H1 (cell line): ENCODE data around the gene FPR3. TPM values are rescaled to one million over a fixed set of nuclear protein-coding genes. Genes with fewer than 3 reads are reported as not detected.

ENCODE experiments used
- CTCF ChIA-PET: fragments of 300-600 bp; sonication (Branson Sonifier 250); formaldehyde crosslinking; loops from one replicate; lab custom pipeline; 2021; ENCODE audit not compliant: partially characterized antibody; lab: Charles Lee
- POLR2A ChIA-PET: fragments of 300-600 bp; sonication (Branson Sonifier 250); formaldehyde crosslinking; loops from one replicate; lab custom pipeline; 2021; ENCODE audit warnings: inconsistent platforms; ENCODE audit not compliant: partially characterized antibody; lab: Charles Lee
- DNase-seq, 2 experiments: peaks; one replicate each; pipeline versions ENCODE4 v3.0.0 to v3.0.0-alpha.2; 2010 to 2022; ENCODE audit warnings: low spot score in 2 of 2, low read depth in 1 of 2, mixed read lengths in 1 of 2
- FAIRE-seq: peaks from 2 replicates; lab custom pipeline; 2011; peaks lifted over from hg19 to GRCh38; lab: Jason Lieb, UNC
- H2AFZ ChIP-seq: 2 replicates; pipeline ENCODE4 v1.8.1; 2012; ENCODE audit warnings: low read length, inconsistent platforms
- H2AK5ac ChIP-seq: 2 replicates; pipeline ENCODE4 v1.6.1; 2013; ENCODE audit warnings: low read depth, low read length
- H2BK120ac ChIP-seq: replicated peaks from 2 replicates; pipeline ENCODE3; 2013; ENCODE audit warnings: low read depth, low read length, inconsistent platforms
- H2BK12ac ChIP-seq: 2 replicates; pipeline ENCODE4 v1.6.1; 2013; ENCODE audit warnings: low read depth, low read length
- H2BK15ac ChIP-seq: 2 replicates; pipeline ENCODE4 v1.6.1; 2013; ENCODE audit warnings: low read length
- H2BK20ac ChIP-seq: 2 replicates; pipeline ENCODE4 v1.6.1; 2013; ENCODE audit warnings: low read length
- H2BK5ac ChIP-seq: 2 replicates; pipeline ENCODE4 v1.6.1; 2013; ENCODE audit warnings: low read depth, low read length
- H3K14ac ChIP-seq: 2 replicates; pipeline ENCODE4 v1.6.1; 2013; ENCODE audit warnings: inconsistent platforms; ENCODE audit not compliant: insufficient read length
- H3K18ac ChIP-seq: 2 replicates; pipeline ENCODE4 v1.6.1; 2013; ENCODE audit warnings: low read length; ENCODE audit errors: extremely low read depth
- H3K23ac ChIP-seq: 2 replicates; pipeline ENCODE4 v1.6.1; 2013; ENCODE audit warnings: inconsistent platforms; ENCODE audit not compliant: insufficient read length
- H3K23me2 ChIP-seq: 2 replicates; pipeline ENCODE4 v1.6.1; 2013; ENCODE audit warnings: low read depth, low read length
- H3K27ac ChIP-seq: 2 replicates; pipeline ENCODE4 v1.6.1; 2011; ENCODE audit warnings: low read depth, low read length, inconsistent platforms
- H3K27me3 ChIP-seq, 4 experiments: replicated peaks in 1 of 4; 1 replicate in 1 of 4; 2 replicates in 3 of 4; pipeline versions ENCODE4 v1.6.1 to v1.8.1; 2011 to 2013; ENCODE audit warnings: low read length in 3 of 4, mild to moderate bottlenecking in 3 of 4, inconsistent platforms in 2 of 4, mixed read lengths in 2 of 4, moderate library complexity in 1 of 4; ENCODE audit not compliant: control insufficient read depth in 3 of 4, insufficient read depth in 3 of 4; ENCODE audit errors: extremely low read depth in 1 of 4
- H3K36me3 ChIP-seq, 4 experiments: 2 replicates each; pipeline versions ENCODE4 v1.6.1 to v1.8.1; 2011 to 2013; ENCODE audit warnings: mild to moderate bottlenecking in 4 of 4, low read length in 3 of 4, moderate library complexity in 2 of 4, control low read depth in 1 of 4, inconsistent platforms in 1 of 4; ENCODE audit not compliant: insufficient read depth in 4 of 4, control insufficient read depth in 2 of 4
- H3K4ac ChIP-seq: replicated peaks from 2 replicates; pipeline ENCODE3; 2013; ENCODE audit warnings: low read length, low read depth, mixed read lengths, inconsistent platforms; ENCODE audit not compliant: insufficient read length
- H3K4me1 ChIP-seq, 4 experiments: replicated peaks in 1 of 4; 1 replicate in 1 of 4; 2 replicates in 3 of 4; pipeline versions ENCODE4 v1.6.1 to v1.8.1; 2011 to 2013; ENCODE audit warnings: low read length in 3 of 4, inconsistent platforms in 2 of 4, mixed read lengths in 1 of 4; ENCODE audit not compliant: insufficient read depth in 4 of 4, control insufficient read depth in 3 of 4
- H3K4me2 ChIP-seq, 2 experiments: 2 replicates each; pipeline versions ENCODE4 v1.6.1 to v1.8.1; 2011 to 2013; ENCODE audit warnings: low read depth in 2 of 2, low read length in 2 of 2, control low read depth in 1 of 2, inconsistent platforms in 1 of 2, mild to moderate bottlenecking in 1 of 2; ENCODE audit not compliant: insufficient read depth in 1 of 2
- H3K4me3 ChIP-seq, 4 experiments: fragments of 200-600, 300-600 bp in 1 of 4; sonication (generic), shearing (Covaris generic), sonication (Bioruptor Twin) in 1 of 4; 2 replicates each; pipeline versions ENCODE4 v1.5.1 to v1.8.1; 2011 to 2016; ENCODE audit warnings: low read length in 4 of 4, low read depth in 3 of 4, control low read depth in 2 of 4, inconsistent platforms in 2 of 4, mild to moderate bottlenecking in 2 of 4, mixed read lengths in 1 of 4, moderate library complexity in 1 of 4; ENCODE audit not compliant: insufficient read depth in 2 of 4; ENCODE audit errors: extremely low read depth in 1 of 4
- H3K56ac ChIP-seq: replicated peaks from 2 replicates; pipeline ENCODE3; 2013; ENCODE audit warnings: low read depth, mild to moderate bottlenecking, mixed read lengths, low read length, inconsistent platforms; ENCODE audit not compliant: insufficient read length
- H3K79me1 ChIP-seq: 2 replicates; pipeline ENCODE4 v1.6.1; 2013; ENCODE audit warnings: low read depth, low read length, control low read depth
- H3K79me2 ChIP-seq, 2 experiments: 2 replicates each; pipeline versions ENCODE4 v1.6.1 to v1.8.1; 2012 to 2013; ENCODE audit warnings: low read length in 2 of 2, mild to moderate bottlenecking in 2 of 2, inconsistent platforms in 1 of 2; ENCODE audit not compliant: insufficient read depth in 2 of 2, control insufficient read depth in 1 of 2
- H3K9ac ChIP-seq, 4 experiments: replicated peaks in 1 of 4; 1 replicate in 1 of 4; 2 replicates in 3 of 4; pipeline versions ENCODE4 v1.6.1 to v1.8.1; 2011 to 2013; ENCODE audit warnings: low read depth in 3 of 4, low read length in 3 of 4, control low read depth in 2 of 4, mild to moderate bottlenecking in 2 of 4, moderate library complexity in 2 of 4, inconsistent platforms in 1 of 4; ENCODE audit errors: extremely low read depth in 1 of 4
- H3K9me3 ChIP-seq, 2 experiments: 2 replicates each; pipeline versions ENCODE4 v1.6.1 to v1.8.1; 2012 to 2013; ENCODE audit warnings: mild to moderate bottlenecking in 2 of 2, moderate library complexity in 2 of 2, control low read depth in 1 of 2, inconsistent platforms in 1 of 2, low read depth in 1 of 2, low read length in 1 of 2, mixed read lengths in 1 of 2; ENCODE audit not compliant: insufficient read depth in 2 of 2
- H4K20me1 ChIP-seq, 2 experiments: replicated peaks in 1 of 2; 2 replicates each; pipeline versions ENCODE3 to v1.8.1; 2011 to 2013; ENCODE audit warnings: inconsistent platforms in 2 of 2, low read length in 2 of 2, mild to moderate bottlenecking in 1 of 2; ENCODE audit not compliant: insufficient read depth in 2 of 2, control insufficient read depth in 1 of 2
- H4K5ac ChIP-seq: 2 replicates; pipeline ENCODE4 v1.6.1; 2013; ENCODE audit warnings: low read length, low read depth, mixed read lengths, inconsistent platforms; ENCODE audit not compliant: insufficient read length
- H4K8ac ChIP-seq: 2 replicates; pipeline ENCODE4 v1.8.0; 2013; ENCODE audit warnings: mild to moderate bottlenecking, moderate library complexity, low read length, inconsistent platforms; ENCODE audit not compliant: insufficient read depth; ENCODE audit errors: extremely low read depth
- H4K91ac ChIP-seq: replicated peaks from 2 replicates; pipeline ENCODE3; 2013; ENCODE audit warnings: low read length, mixed read lengths, inconsistent platforms; ENCODE audit not compliant: insufficient read length
- CHD2 ChIP-seq: IDR thresholded peaks from 2 replicates; pipeline ENCODE4 v1.6.1; 2012; ENCODE audit warnings: low read length, improper control_type of control experiment
- EGR1 ChIP-seq: IDR thresholded peaks from 2 replicates; pipeline ENCODE4 v1.6.1; 2011; ENCODE audit warnings: low read depth, low read length, borderline replicate concordance
- EP300 ChIP-seq, 2 experiments: IDR thresholded peaks; 1 replicate in 1 of 2; 2 replicates in 1 of 2; pipeline ENCODE4 v1.6.1; 2011 to 2012; ENCODE audit warnings: low read depth in 2 of 2, low read length in 2 of 2, mild to moderate bottlenecking in 2 of 2, borderline replicate concordance in 1 of 2, inconsistent platforms in 1 of 2, moderate library complexity in 1 of 2
- GABPA ChIP-seq: IDR thresholded peaks from 2 replicates; pipeline ENCODE4 v1.6.1; 2011; ENCODE audit warnings: mild to moderate bottlenecking, low read length, moderate library complexity, borderline replicate concordance; ENCODE audit not compliant: insufficient read depth
- HDAC6 ChIP-seq: IDR thresholded peaks from one replicate; pipeline ENCODE4 v1.7.1; 2012; ENCODE audit warnings: low read depth, mild to moderate bottlenecking, inconsistent platforms, low read length, moderate library complexity
- MAX ChIP-seq: IDR thresholded peaks from 2 replicates; pipeline ENCODE4 v1.6.1; 2012; ENCODE audit warnings: inconsistent platforms
- NANOG ChIP-seq: IDR thresholded peaks from 2 replicates; pipeline ENCODE4 v1.6.1; 2011; ENCODE audit warnings: low read length, low read depth, mild to moderate bottlenecking, inconsistent platforms; ENCODE audit not compliant: insufficient read depth, poor library complexity, severe bottlenecking
- NRF1 ChIP-seq: IDR thresholded peaks from 2 replicates; pipeline ENCODE4 v1.6.1; 2011; ENCODE audit warnings: mild to moderate bottlenecking, low read depth, low read length, improper control_type of control experiment
- PHF8 ChIP-seq: fragments of 200-600 bp; sonication (generic); conservative IDR thresholded peaks from 2 replicates; pipeline ENCODE4 v1.7.1; 2012; ENCODE audit warnings: low read depth, mild to moderate bottlenecking, inconsistent platforms, low read length, moderate library complexity
- POLR2A ChIP-seq, 2 experiments: IDR thresholded peaks; 1 replicate in 1 of 2; 2 replicates in 1 of 2; pipeline ENCODE4 v1.6.1; 2011; ENCODE audit warnings: low read depth in 2 of 2, low read length in 2 of 2, mild to moderate bottlenecking in 2 of 2; ENCODE audit errors: control extremely low read depth in 1 of 2
- RFX5 ChIP-seq: IDR thresholded peaks from 2 replicates; pipeline ENCODE4 v1.6.1; 2011; ENCODE audit warnings: low read depth, low read length, improper control_type of control experiment, borderline replicate concordance
- SP2 ChIP-seq: IDR thresholded peaks from 2 replicates; pipeline ENCODE4 v1.6.1; 2012; ENCODE audit warnings: mild to moderate bottlenecking, low read length, inconsistent platforms
- SP4 ChIP-seq: IDR thresholded peaks from 2 replicates; pipeline ENCODE4 v1.6.1; 2012; ENCODE audit warnings: low read length, inconsistent platforms
- SRF ChIP-seq: IDR thresholded peaks from 2 replicates; pipeline ENCODE4 v1.6.1; 2011; ENCODE audit warnings: mild to moderate bottlenecking, low read depth, low read length, moderate library complexity
- TCF12 ChIP-seq: IDR thresholded peaks from 2 replicates; pipeline ENCODE4 v1.6.1; 2011; ENCODE audit warnings: low read depth, mild to moderate bottlenecking, low read length
- WGBS, 2 experiments: shearing (Covaris generic) in 1 of 2; methylation state at CpG; one replicate each; pipeline versions ENCODE4 v1.1.6 to v1.1.7; 2013 to 2015; ENCODE audit warnings: low lambda C conversion rate in 2 of 2, mixed read lengths in 2 of 2, inconsistent platforms in 1 of 2, low coverage in 1 of 2, missing lambda C conversion rate in 1 of 2; ENCODE audit not compliant: insufficient replicate concordance in 2 of 2, insufficient coverage in 1 of 2, insufficient read length in 1 of 2; ENCODE audit errors: extremely low coverage in 1 of 2, missing lambda C conversion rate in 1 of 2; 5-methylcytosine and 5-hydroxymethylcytosine counted together
- polyA plus RNA-seq, 7 experiments: library from polyadenylated mRNA; depleted of rRNA in 3 of 7; stranded (reverse) in 5 of 7; unstranded in 2 of 7; fragments of >200 nt in 5 of 7; fragments of 200-250 nt in 2 of 7; gene quantifications; 1 replicate in 5 of 7; 2 replicates in 1 of 7; 4 replicates in 1 of 7; pipeline versions ENCODE4 v1.2.1 to v1.2.3, GENCODE V29; 2011 to 2013; ENCODE audit warnings: missing spikeins in 2 of 7, mixed read lengths in 2 of 7
- total RNA-seq: library from RNA; stranded (reverse); fragmentation: NEBNext Ultra II Directional; extraction: Animal tissue kit (Norgen Biotek cat#: 25700); gene quantifications from 2 replicates; pipeline ENCODE4 v1.2.1, GENCODE V29; 2021

The FPR3 gene
- total and polyA plus RNA-seq, 2 of the 8 experiments (the other 6 are each of a cell fraction or from before 2014, with no cell fraction given) = not detected

GRCh38 chr19:51781999-51782398, 13.0 kb upstream of the FPR3 start:
- Histone ChIP-seq H3K4me3 (no peak overlapping the region), H3K4ac (no peak overlapping the region), H2BK20ac (no peak overlapping the region), H3K27me3 (no peaks in the 10 kb centered on the region; a peak in 1 of 7 replicates), H3K4me2 (no peak overlapping the region), H2BK5ac (no peak overlapping the region), H3K9me3 (peaks cover 3 to 5% of the 10 kb centered on the region in 2 experiments; a peak in 2 of 4 replicates), H3K23me2 (no peaks in the 10 kb centered on the region), H3K79me1 (no peaks in the 10 kb centered on the region), H4K8ac (no peak overlapping the region), H3K4me1 (no peaks in the 10 kb centered on the region), H3K36me3 (no peaks in the 10 kb centered on the region), H4K20me1 (no peaks in the 10 kb centered on the region), H3K56ac (no peak overlapping the region), H2BK15ac (no peak overlapping the region), H2AFZ (no peak overlapping the region), H3K27ac (no peak overlapping the region), H3K79me2 (no peaks in the 10 kb centered on the region), H3K14ac (no peak overlapping the region), H2BK12ac (no peak overlapping the region), H3K23ac (no peak overlapping the region), H3K9ac (no peak overlapping the region), H2BK120ac (no peak overlapping the region), H4K91ac (no peak overlapping the region), H4K5ac (no peak overlapping the region), H2AK5ac (no peak overlapping the region), H3K18ac (no peak overlapping the region)
- POLR2A ChIA-PET = interaction anchor here (0.6 kb wide), 1 partner anchor 104 kb away, joined by 3 read pairs; no protein-coding TSS in a partner anchor
- DNase-seq = no peak
- WGBS, 2 experiments = 59% methylated on average over 3 of the region's 3 CpGs; no CpG with 5 or more reads in 1 of the 2 experiments
- FAIRE-seq = no peak
- CTCF ChIA-PET = interaction anchor here (0.6 to 1.3 kb wide), 2 partner anchors 11 to 195 kb away, joined by 3 to 4 read pairs; no protein-coding TSS in a partner anchor
- TF ChIP-seq SP2 (no peak), HDAC6 (no peak), CHD2 (no peak), SRF (no peak), SP4 (no peak), GABPA (no peak), NRF1 (no peak), POLR2A (IDR thresholded peaks at IDR 0.05; ENCODE audit: control extremely low read depth in 1 of 2, low read depth in 2 of 2, low read length in 2 of 2) (no peak), EGR1 (no peak), PHF8 (no peak), EP300 (IDR thresholded peaks at IDR 0.05; ENCODE audit: borderline replicate concordance in 1 of 2, low read depth in 2 of 2, low read length in 2 of 2) (no peak), RFX5 (no peak), NANOG (no peak), TCF12 (no peak), MAX (no peak)
